ENCODE measurements around the gene TUBG1. TPM values are rescaled to one million over a fixed set of nuclear protein-coding genes. Genes with fewer than 3 reads are reported as not detected.
A peak's percentile ranks its signal among the peaks of the same experiment; 100 is the strongest.

The TUBG1 gene
- total RNA-seq, 1 experiment from 2014 or later = 139 TPM

- peak overlapping the region; percentile 99 for H3K9ac ChIP-seq (ENCODE audit: low read length)
- H2AFZ ChIP-seq (ENCODE audit: low read depth, low read length, poor library complexity, severe bottlenecking) = no peak overlapping the region
- H3K4me3 ChIP-seq (replicated peaks in 1 of 2; ENCODE audit: low read depth in 1 of 2, low read length in 2 of 2) = peak overlapping the region; percentile 72 to 99
- intact Hi-C loops (cut with micrococcal nuclease) = no loop called here
- H3K79me2 ChIP-seq (ENCODE audit: insufficient read depth, low read length) = peaks cover 57% of the 10 kb centered on the region
- ATAC-seq = peak; percentile 41
- no peaks in the 10 kb centered on the region for H4K20me1 ChIP-seq (ENCODE audit: insufficient read depth)
- H3K9me3 ChIP-seq (ENCODE audit: control insufficient read depth in 1 of 2, insufficient read depth in 1 of 2, low read depth in 1 of 2, low read length in 2 of 2) = no peaks in the 10 kb centered on the region
- DNase-seq (ENCODE audit: low read depth, low spot score) = no peak
- ChIA-PET CTCF (interaction anchor here (1.2 to 4.4 kb wide), 10 partner anchors 7 to 421 kb away, joined by 3 to 136 read pairs (median 6); partner anchors contain the start of genes CNTNAP1, MLX, PLEKHH3 and RPL27), POLR2A (interaction anchor here (1.4 to 2.0 kb wide), 3 partner anchors 10 to 196 kb away, joined by 5 to 13 read pairs (median 7); partner anchors contain the start of genes CCR10 and VPS25), RAD21 (ENCODE audit: low non-redundant PET in 1 of 2, low total read pairs in 2 of 2, uncharacterized antibody in 2 of 2, unreplicated experiment in 2 of 2) (interaction anchor here in 1 of 2 experiments (2.6 kb wide), 1 partner anchor 103 kb away, joined by 25 read pairs; the partner anchor contains the start of gene CCR10)
- peak overlapping the region; percentile 94 for H3K4me2 ChIP-seq (ENCODE audit: low read length)
- BruUV-seq (replicated peaks) = TSS peak; percentile 67
- no peaks in the 10 kb centered on the region for H3K27me3 ChIP-seq (ENCODE audit: insufficient read depth, low read length)
- peak; percentile 31 for TF ChIP-seq TCF7L2 (IDR thresholded peaks at IDR 0.05; ENCODE audit: borderline replicate concordance, extremely low read depth, insufficient read depth, insufficient read length)
- TF ChIP-seq MAX (IDR thresholded peaks at IDR 0.05) = peak; percentile 43; the same call in 1 of the 2 replicates
- no peak for TF ChIP-seq CTCF (IDR thresholded peaks at IDR 0.05 in 2 of 3, conservative IDR thresholded peaks at IDR 0.05 in 1 of 3; ENCODE audit: borderline replicate concordance in 1 of 3, insufficient read depth in 1 of 3, low read depth in 2 of 3, low read length in 2 of 3)
- H3K9me2 ChIP-seq (ENCODE audit: insufficient read depth) = no peaks in the 10 kb centered on the region
- peaks cover 22 to 38% of the 10 kb centered on the region in 2 experiments for H3K36me3 ChIP-seq (ENCODE audit: control insufficient read depth in 1 of 2, insufficient read depth in 2 of 2, low read length in 2 of 2)
- H3K4me1 ChIP-seq (ENCODE audit: control insufficient read depth in 1 of 2, insufficient read depth in 2 of 2, low read length in 2 of 2) = peaks cover 10 to 15% of the 10 kb centered on the region in 2 experiments
- H3K27ac ChIP-seq (ENCODE audit: low read depth, low read length) = peak overlapping the region; percentile 95
Observed at GRCh38 chr17:42577140-42577531, 32.3 kb upstream of the TUBG1 start.
